ENCODE measurements around the gene IER5.

The IER5 gene

GRCh38 chr1:181135437-181135731 is 46.9 kb downstream of the IER5 start:
- peak; percentile 55 for DNase-seq (ENCODE audit: low read depth)

GRCh38 chr1:181135815-181136737 is 47.6 kb downstream of the IER5 start:
- peak; percentile 90 for DNase-seq (ENCODE audit: low read depth)

GRCh38 chr1:181136738-181137122 is 48.2 kb downstream of the IER5 start:
- no peak for DNase-seq (ENCODE audit: low read depth)

GRCh38 chr1:181137217-181137743 is 48.8 kb downstream of the IER5 start:
- no peak for DNase-seq (ENCODE audit: low read depth)

- peak; percentile 57 for DNase-seq (ENCODE audit: low read depth)
Measured at GRCh38 chr1:181139631-181140061, 51.1 kb downstream of the IER5 start.

- DNase-seq (ENCODE audit: low read depth) = no peak
Measured at GRCh38 chr1:181140398-181140797, 51.9 kb downstream of the IER5 start.

- no peak for DNase-seq (ENCODE audit: low read depth)
Measured at GRCh38 chr1:181140891-181141290, 52.4 kb downstream of the IER5 start.

GRCh38 chr1:181141431-181141910 is 53.0 kb downstream of the IER5 start:
- DNase-seq (ENCODE audit: low read depth) = peak; percentile 68

All from fibroblast of gingiva (primary cell).